ENCODE data around the gene RAVER1. TPM values are rescaled to one million over a fixed set of nuclear protein-coding genes. Genes with fewer than 3 reads are reported as not detected.

Gene RAVER1
- total and polyA plus RNA-seq, 7 donors: 8.4 to 37.0 (median 14.8) TPM

DNA sequence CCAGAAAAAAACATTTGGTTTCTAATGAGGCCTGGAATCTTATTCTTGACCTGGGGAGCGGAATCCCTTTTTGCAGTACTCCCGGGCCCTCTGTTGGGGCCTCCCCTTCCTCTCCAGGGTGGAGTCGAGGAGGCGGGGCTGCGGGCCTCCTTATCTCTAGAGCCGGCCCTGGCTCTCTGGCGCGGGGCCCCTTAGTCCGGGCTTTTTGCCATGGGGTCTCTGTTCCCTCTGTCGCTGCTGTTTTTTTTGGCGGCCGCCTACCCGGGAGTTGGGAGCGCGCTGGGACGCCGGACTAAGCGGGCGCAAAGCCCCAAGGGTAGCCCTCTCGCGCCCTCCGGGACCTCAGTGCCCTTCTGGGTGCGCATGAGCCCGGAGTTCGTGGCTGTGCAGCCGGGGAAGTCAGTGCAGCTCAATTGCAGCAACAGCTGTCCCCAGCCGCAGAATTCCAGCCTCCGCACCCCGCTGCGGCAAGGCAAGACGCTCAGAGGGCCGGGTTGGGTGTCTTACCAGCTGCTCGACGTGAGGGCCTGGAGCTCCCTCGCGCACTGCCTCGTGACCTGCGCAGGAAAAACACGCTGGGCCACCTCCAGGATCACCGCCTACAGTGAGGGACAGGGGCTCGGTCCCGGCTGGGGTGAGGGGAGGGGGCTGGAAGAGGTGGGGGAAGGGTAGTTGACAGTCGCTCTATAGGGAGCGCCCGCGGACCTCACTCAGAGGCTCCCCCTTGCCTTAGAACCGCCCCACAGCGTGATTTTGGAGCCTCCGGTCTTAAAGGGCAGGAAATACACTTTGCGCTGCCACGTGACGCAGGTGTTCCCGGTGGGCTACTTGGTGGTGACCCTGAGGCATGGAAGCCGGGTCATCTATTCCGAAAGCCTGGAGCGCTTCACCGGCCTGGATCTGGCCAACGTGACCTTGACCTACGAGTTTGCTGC lies 46.3 kb downstream of the RAVER1 start, which contains the start of gene ICAM4:
ICAM4 (plus strand) TSS at position 153 of the 935 bp plus-strand sequence; CDS start at position 211, 58 bp downstream.
- no peak for DNase-seq
- WGBS, 2 donors: 3 to 5% methylated on average over 59 of the region's 59 CpGs
- H3K4me1 ChIP-seq: peaks cover 0 to 50% (median 41%) of the 10 kb centered on the region in 4 donors
- no peaks in the 10 kb centered on the region for H3K9me3 ChIP-seq
- H3K4me3 ChIP-seq: peak within 1 kb of the TSS in 2 of 4 donors; percentile 7 to 11
- peaks cover 0 to 9% (median 0%) of the 10 kb centered on the region in 4 donors for H3K36me3 ChIP-seq
- intact Hi-C loops (cut with DNase I): no loop called here
- no peak within 1 kb of the TSS for H3K27ac ChIP-seq
- peaks cover 45 to 87% (median 57%) of the 10 kb centered on the region in 3 donors for H3K27me3 ChIP-seq
- TF ChIP-seq POLR2A (IDR thresholded peaks at IDR 0.05) (no peak), EP300 (IDR thresholded peaks at IDR 0.05) (no peak), POLR2AphosphoS5 (IDR thresholded peaks at IDR 0.05) (no peak)
- TF ChIP-seq, protein P1, sequence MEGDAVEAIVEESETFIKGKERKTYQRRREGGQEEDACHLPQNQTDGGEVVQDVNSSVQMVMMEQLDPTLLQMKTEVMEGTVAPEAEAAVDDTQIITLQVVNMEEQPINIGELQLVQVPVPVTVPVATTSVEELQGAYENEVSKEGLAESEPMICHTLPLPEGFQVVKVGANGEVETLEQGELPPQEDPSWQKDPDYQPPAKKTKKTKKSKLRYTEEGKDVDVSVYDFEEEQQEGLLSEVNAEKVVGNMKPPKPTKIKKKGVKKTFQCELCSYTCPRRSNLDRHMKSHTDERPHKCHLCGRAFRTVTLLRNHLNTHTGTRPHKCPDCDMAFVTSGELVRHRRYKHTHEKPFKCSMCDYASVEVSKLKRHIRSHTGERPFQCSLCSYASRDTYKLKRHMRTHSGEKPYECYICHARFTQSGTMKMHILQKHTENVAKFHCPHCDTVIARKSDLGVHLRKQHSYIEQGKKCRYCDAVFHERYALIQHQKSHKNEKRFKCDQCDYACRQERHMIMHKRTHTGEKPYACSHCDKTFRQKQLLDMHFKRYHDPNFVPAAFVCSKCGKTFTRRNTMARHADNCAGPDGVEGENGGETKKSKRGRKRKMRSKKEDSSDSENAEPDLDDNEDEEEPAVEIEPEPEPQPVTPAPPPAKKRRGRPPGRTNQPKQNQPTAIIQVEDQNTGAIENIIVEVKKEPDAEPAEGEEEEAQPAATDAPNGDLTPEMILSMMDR (IDR thresholded peaks at IDR 0.05): no peak

DNA sequence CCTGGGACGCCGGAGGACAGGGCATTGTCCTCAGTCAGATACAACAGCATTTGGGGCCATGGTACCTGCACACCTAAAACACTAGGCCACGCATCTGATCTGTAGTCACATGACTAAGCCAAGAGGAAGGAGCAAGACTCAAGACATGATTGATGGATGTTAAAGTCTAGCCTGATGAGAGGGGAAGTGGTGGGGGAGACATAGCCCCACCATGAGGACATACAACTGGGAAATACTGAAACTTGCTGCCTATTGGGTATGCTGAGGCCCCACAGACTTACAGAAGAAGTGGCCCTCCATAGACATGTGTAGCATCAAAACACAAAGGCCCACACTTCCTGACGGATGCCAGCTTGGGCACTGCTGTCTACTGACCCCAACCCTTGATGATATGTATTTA lies 47.9 kb downstream of the RAVER1 start:
- 91 to 93% methylated on average over 4 of the region's 4 CpGs for WGBS, 2 donors
- Histone ChIP-seq H3K4me3 (no peak overlapping the region), H3K9me3 (no peaks in the 10 kb centered on the region), H3K27me3 (peaks cover 30 to 70% (median 40%) of the 10 kb centered on the region in 3 donors), H3K4me1 (peaks cover 0 to 33% (median 25%) of the 10 kb centered on the region in 4 donors), H3K36me3 (peaks cover 0 to 9% (median 0%) of the 10 kb centered on the region in 4 donors), H3K27ac (no peak overlapping the region)
- TF ChIP-seq POLR2A (IDR thresholded peaks at IDR 0.05): no peak
- TF ChIP-seq POLR2AphosphoS5 (IDR thresholded peaks at IDR 0.05): no peak
- TF ChIP-seq, protein P1 (IDR thresholded peaks at IDR 0.05): no peak
- TF ChIP-seq EP300 (IDR thresholded peaks at IDR 0.05): no peak
- no peak for DNase-seq
- intact Hi-C loops (cut with DNase I): no loop called here

DNA sequence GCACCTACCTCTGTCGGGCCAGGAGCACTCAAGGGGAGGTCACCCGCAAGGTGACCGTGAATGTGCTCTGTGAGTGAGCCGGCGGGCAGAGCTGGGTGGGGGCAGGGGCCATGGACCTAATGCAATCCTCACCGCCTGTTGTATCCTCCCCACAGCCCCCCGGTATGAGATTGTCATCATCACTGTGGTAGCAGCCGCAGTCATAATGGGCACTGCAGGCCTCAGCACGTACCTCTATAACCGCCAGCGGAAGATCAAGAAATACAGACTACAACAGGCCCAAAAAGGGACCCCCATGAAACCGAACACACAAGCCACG lies 48.4 kb downstream of the RAVER1 start:
- WGBS, 2 donors: 96 to 98% methylated on average over 13 of the region's 13 CpGs
- no peaks in the 10 kb centered on the region for H3K9me3 ChIP-seq
- peaks cover 0 to 9% (median 0%) of the 10 kb centered on the region in 4 donors for H3K36me3 ChIP-seq
- H3K4me1 ChIP-seq: peaks cover 0 to 28% (median 20%) of the 10 kb centered on the region in 4 donors
- DNase-seq: no peak
- TF ChIP-seq, protein P1 (IDR thresholded peaks at IDR 0.05): no peak
- TF ChIP-seq POLR2AphosphoS5 (IDR thresholded peaks at IDR 0.05) (no peak), POLR2A (IDR thresholded peaks at IDR 0.05) (no peak), EP300 (IDR thresholded peaks at IDR 0.05) (no peak)
- intact Hi-C loops (cut with DNase I): no loop called here
- H3K27ac ChIP-seq: no peak overlapping the region
- peaks cover 25 to 65% (median 35%) of the 10 kb centered on the region in 3 donors for H3K27me3 ChIP-seq
- H3K4me3 ChIP-seq: no peak overlapping the region

DNA sequence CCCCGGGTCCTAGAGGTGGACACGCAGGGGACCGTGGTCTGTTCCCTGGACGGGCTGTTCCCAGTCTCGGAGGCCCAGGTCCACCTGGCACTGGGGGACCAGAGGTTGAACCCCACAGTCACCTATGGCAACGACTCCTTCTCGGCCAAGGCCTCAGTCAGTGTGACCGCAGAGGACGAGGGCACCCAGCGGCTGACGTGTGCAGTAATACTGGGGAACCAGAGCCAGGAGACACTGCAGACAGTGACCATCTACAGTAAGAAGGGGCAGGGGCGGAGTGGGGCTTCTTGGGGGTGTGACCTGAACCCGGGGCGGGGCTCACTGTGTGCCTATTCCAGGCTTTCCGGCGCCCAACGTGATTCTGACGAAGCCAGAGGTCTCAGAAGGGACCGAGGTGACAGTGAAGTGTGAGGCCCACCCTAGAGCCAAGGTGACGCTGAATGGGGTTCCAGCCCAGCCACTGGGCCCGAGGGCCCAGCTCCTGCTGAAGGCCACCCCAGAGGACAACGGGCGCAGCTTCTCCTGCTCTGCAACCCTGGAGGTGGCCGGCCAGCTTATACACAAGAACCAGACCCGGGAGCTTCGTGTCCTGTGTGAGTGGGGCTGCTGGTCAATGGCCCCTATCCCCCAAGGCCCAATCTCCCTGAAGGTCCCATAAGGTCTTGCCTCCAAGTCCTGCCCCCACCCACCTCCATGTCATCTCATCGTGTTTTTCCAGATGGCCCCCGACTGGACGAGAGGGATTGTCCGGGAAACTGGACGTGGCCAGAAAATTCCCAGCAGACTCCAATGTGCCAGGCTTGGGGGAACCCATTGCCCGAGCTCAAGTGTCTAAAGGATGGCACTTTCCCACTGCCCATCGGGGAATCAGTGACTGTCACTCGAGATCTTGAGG lies 49.0 kb downstream of the RAVER1 start:
- Histone ChIP-seq H3K4me3 (no peak overlapping the region), H3K9me3 (no peaks in the 10 kb centered on the region), H3K27me3 (peaks cover 19 to 59% (median 29%) of the 10 kb centered on the region in 3 donors), H3K36me3 (peaks cover 0 to 9% (median 0%) of the 10 kb centered on the region in 4 donors), H3K27ac (no peak overlapping the region), H3K4me1 (peaks cover 0 to 22% (median 14%) of the 10 kb centered on the region in 4 donors)
- intact Hi-C loops (cut with DNase I): no loop called here
- no peak for DNase-seq
- TF ChIP-seq, protein P1 (IDR thresholded peaks at IDR 0.05): no peak
- no peak for TF ChIP-seq POLR2AphosphoS5 (IDR thresholded peaks at IDR 0.05)
- no peak for TF ChIP-seq POLR2A (IDR thresholded peaks at IDR 0.05)
- TF ChIP-seq EP300 (IDR thresholded peaks at IDR 0.05): no peak
- 93 to 94% methylated on average over 34 of the region's 34 CpGs for WGBS, 2 donors

All from sigmoid colon (tissue), 7 donors.